GM18517 (cell line): ENCODE results near the gene HCFC1.

Source experiments
- ATAC-seq: cut with Tn5 transposase; IDR thresholded peaks from one replicate; pipeline ENCODE4 v1.9.1; 2021; ENCODE audit warnings: mild to moderate bottlenecking, moderate library complexity; ENCODE audit not compliant: unreplicated experiment

Gene HCFC1

GRCh38 chrX:153944140-153944799 lies 27.3 kb downstream of the HCFC1 start, which contains the start of gene RENBP:
TSS of gene RENBP (minus strand) at chrX:153944643. CDS start at chrX:153944610, 33 bp downstream.
- no peak for ATAC-seq

- ATAC-seq: no peak
Measured at GRCh38 chrX:153941336-153942252, 30.0 kb downstream of the HCFC1 start.

GRCh38 chrX:153939573-153939972 lies 32.0 kb downstream of the HCFC1 start:
- ATAC-seq: no peak

- ATAC-seq: no peak
Measured at GRCh38 chrX:153938226-153938786, 33.3 kb downstream of the HCFC1 start.

- no peak for ATAC-seq
Measured at GRCh38 chrX:153937056-153937455, 34.6 kb downstream of the HCFC1 start.

GRCh38 chrX:153935326-153935851 lies 36.2 kb downstream of the HCFC1 start:
- peak; percentile 17 for ATAC-seq

GRCh38 chrX:153934762-153935325 lies 36.8 kb downstream of the HCFC1 start, which contains the start of gene NAA10:
TSS of gene NAA10 (minus strand) at chrX:153935037. CDS start at chrX:153934904, 133 bp downstream.
- ATAC-seq: peak; percentile 83

- ATAC-seq: no peak
Measured at GRCh38 chrX:153934148-153934761, 37.4 kb downstream of the HCFC1 start.

- no peak for ATAC-seq
Measured at GRCh38 chrX:153933748-153934147, 37.9 kb downstream of the HCFC1 start.

GRCh38 chrX:153932220-153932915 lies 39.2 kb downstream of the HCFC1 start:
- no peak for ATAC-seq

GRCh38 chrX:153931748-153932147 lies 39.9 kb downstream of the HCFC1 start:
- no peak for ATAC-seq

- no peak for ATAC-seq
Measured at GRCh38 chrX:153931151-153931550, 40.5 kb downstream of the HCFC1 start.

- no peak for ATAC-seq
Measured at GRCh38 chrX:153930011-153930910, 41.4 kb downstream of the HCFC1 start.

GRCh38 chrX:153929576-153929975 lies 42.0 kb downstream of the HCFC1 start:
- no peak for ATAC-seq

- no peak for ATAC-seq
Measured at GRCh38 chrX:153928846-153929245, 42.8 kb downstream of the HCFC1 start.

- peak; percentile 85 for ATAC-seq
Measured at GRCh38 chrX:153927922-153928760, 43.5 kb downstream of the HCFC1 start.

GRCh38 chrX:153927672-153927921 lies 44.0 kb downstream of the HCFC1 start:
- no peak for ATAC-seq
